HPDE6-E6E7 (cell line): ENCODE results near the gene SPDYE3.
"Not testable (repeated sequence)": the region's sequence is repeated elsewhere in the genome, so short reads cannot be mapped to it uniquely, and the experiment has no call there.

ENCODE experiments used
- DNase-seq: peaks from one replicate; pipeline ENCODE4 v3.0.0; 2011; ENCODE audit warnings: missing footprints; ENCODE audit errors: extremely low spot score

SPDYE3 gene

DNA sequence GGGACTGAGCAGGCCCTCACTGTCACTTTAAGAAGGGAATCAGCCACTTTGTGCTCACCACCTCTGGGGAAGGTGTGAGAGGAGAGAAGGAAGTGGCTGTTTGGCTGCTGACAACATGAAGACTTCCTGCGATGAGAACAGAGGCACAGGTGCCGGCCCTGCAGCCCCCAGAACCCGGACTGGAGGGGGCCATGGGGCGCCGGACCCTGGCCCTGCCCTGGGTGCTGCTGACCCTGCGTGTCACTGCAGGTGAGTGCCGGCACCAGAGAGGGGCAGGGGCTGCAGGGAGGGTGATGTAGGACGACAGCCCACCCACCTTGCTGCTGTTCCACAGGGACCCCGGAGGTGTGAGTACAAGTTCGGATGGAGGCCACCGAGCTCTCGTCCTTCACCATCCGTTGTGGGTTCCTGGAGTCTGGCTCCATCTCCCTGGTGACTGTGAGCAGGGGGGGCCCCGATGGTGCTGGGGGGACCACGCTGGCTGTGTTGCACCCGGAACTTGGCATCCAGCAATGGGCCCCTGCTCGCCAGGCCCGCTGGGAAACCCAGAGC, 44.8 kb downstream of the SPDYE3 start:
- DNase-seq = not testable (repeated sequence)

- no peak for DNase-seq
Observed at GRCh38 chr7:100352984-100353684, 45.6 kb downstream of the SPDYE3 start.

GRCh38 chr7:100353685-100354330, 46.3 kb downstream of the SPDYE3 start:
- no peak for DNase-seq

GRCh38 chr7:100356416-100357068, 49.0 kb downstream of the SPDYE3 start:
- no peak for DNase-seq

DNA sequence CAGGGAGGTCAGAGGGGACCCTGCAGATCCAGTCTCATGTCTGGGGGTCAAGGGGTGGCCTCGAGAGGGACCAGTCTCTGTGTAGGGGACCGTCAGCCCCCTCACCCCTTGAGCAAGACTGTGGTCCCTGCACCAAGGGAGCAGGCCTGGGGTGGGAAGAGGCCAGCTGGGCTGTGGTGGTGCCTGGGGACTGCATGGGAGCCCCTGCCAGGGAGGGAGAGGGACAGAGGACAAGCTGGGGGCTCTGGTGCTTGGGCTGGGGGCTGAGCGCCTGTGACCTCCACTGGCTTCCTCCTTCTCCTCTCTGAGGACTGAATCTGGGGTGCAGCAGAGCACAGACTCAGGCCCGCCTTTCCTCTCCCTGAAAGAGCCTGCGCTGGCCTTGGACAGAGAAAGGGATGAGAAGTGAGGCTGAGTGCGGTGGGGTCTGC, 49.6 kb downstream of the SPDYE3 start:
- DNase-seq = no peak

GRCh38 chr7:100358027-100358856, 50.7 kb downstream of the SPDYE3 start, which contains the start of gene PILRB:
Gene PILRB, plus strand, starts transcription at chr7:100358117. Its CDS starts 186 bp downstream, at chr7:100358303.
- DNase-seq = no peak

- DNase-seq = no peak
Observed at GRCh38 chr7:100358857-100359212, 51.3 kb downstream of the SPDYE3 start.

GRCh38 chr7:100360135-100360854, 52.8 kb downstream of the SPDYE3 start:
- DNase-seq = no peak

GRCh38 chr7:100363098-100363497, 55.6 kb downstream of the SPDYE3 start:
- DNase-seq = no peak

GRCh38 chr7:100363797-100364196, 56.3 kb downstream of the SPDYE3 start:
- DNase-seq = not testable (repeated sequence)

- no peak for DNase-seq
Observed at GRCh38 chr7:100364480-100364879, 57.0 kb downstream of the SPDYE3 start.

DNA sequence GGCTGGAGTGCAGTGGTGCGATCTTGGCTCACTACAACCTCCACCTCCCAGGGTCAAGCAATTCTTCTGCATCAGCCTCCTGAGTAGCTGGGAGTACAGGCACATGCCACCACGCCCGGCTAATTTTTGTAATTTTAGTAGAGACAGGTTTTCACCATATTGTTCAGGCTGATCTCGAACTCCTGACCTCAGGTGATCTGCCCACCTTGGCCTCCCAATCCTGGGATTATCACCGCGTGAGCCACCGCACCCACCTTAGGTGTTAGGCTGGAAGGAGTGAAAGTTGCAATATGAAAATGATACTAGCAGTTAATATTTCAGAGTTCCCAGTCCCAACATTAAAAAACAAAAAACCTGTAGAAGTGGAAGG, 58.5 kb downstream of the SPDYE3 start:
- DNase-seq = not testable (repeated sequence)

GRCh38 chr7:100366411-100367250, 59.1 kb downstream of the SPDYE3 start:
- no peak for DNase-seq

DNA sequence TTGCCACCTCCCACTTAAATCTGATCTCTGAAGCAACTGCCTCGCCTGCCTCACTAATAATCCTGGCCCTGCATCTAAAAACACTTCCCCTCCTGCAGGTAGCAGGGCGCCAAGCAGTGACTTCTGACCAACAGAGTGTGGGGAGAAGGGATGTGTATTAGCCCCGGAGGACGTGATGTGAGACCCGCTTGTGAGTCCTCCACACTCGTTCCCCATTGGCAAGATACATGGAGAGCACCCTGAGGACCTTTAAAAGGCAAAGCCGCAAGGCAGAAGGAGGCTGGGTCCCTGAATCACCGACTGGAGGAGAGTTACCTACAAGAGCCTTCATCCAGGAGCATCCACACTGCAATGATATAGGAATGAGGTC, 59.7 kb downstream of the SPDYE3 start:
- no peak for DNase-seq

- DNase-seq = no peak
Observed at GRCh38 chr7:100367676-100368613, 60.4 kb downstream of the SPDYE3 start.

GRCh38 chr7:100369105-100369504, 61.6 kb downstream of the SPDYE3 start:
- DNase-seq = no peak

- DNase-seq = no peak
Observed at GRCh38 chr7:100370303-100370702, 62.8 kb downstream of the SPDYE3 start.

- no peak for DNase-seq
Observed at GRCh38 chr7:100370746-100371145, 63.2 kb downstream of the SPDYE3 start.

- no peak for DNase-seq
Observed at GRCh38 chr7:100371561-100372171, 64.2 kb downstream of the SPDYE3 start.
